Choroid plexus epithelial cell (primary cell): ENCODE results near the gene UGCG.
"Not testable (repeated sequence)": the region's sequence is repeated elsewhere in the genome, so short reads cannot be mapped to it uniquely, and the experiment has no call there.

ENCODE experiments used
- DNase-seq: peaks from one replicate; pipeline ENCODE4 v3.0.0-alpha.2; 2010; ENCODE audit warnings: low read depth
- H3K4me3 ChIP-seq: 2 replicates; pipeline ENCODE4 v1.5.1; 2011; ENCODE audit warnings: low read depth, mild to moderate bottlenecking, control low read depth, low read length, moderate library complexity
- CTCF ChIP-seq: conservative IDR thresholded peaks from 2 replicates; pipeline ENCODE4 v1.5.1; 2011; ENCODE audit warnings: low read depth, mild to moderate bottlenecking, control low read depth, inconsistent platforms, low read length, moderate library complexity

Gene UGCG

DNA sequence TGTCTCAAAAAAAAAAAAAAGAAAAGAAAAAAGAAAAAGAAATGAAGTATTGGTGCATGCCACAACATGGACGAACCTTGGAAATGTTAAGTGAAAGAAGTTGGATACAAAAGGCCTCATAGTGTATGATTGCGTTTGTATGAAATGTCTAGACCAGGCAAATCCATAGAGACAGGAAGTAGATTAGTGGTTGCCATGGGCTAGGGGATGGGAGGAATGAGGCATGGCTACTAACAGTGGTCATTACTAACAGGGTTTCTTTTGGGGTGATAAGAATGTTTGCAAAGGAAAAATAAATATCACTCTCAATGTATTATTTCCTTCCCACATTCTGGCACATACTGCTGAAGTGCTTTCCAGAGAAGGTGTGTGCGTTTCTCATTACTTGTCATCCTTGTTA, 44.1 kb downstream of the UGCG start:
- no peak for TF ChIP-seq CTCF
- H3K4me3 ChIP-seq, result no peak overlapping the region
- DNase-seq, result peak; percentile 46

DNA sequence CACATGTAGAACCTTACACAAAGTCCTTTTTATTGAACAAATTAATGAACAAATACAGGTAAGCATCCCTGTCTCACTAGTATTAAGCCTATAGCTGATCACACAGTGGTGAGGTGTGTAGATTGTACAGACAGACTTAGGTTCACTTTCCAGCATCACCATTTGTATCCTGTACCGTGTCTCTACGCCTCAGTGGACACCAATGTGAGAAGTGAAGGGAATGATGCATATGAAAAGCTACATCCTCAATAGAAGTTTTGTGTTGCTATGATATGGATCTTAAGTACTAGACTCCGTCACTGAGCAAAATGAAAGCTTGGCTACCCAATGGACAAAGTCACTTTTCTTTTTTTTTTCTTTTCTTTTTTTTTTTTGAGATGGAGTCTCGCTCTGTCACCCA, 46.6 kb downstream of the UGCG start:
- no peak for TF ChIP-seq CTCF
- no peak overlapping the region for H3K4me3 ChIP-seq
- DNase-seq, result no peak

GRCh38 chr9:111943746-111944145, 47.1 kb downstream of the UGCG start:
- DNase-seq, result no peak
- TF ChIP-seq CTCF, result no peak
- H3K4me3 ChIP-seq, result no peak overlapping the region

DNA sequence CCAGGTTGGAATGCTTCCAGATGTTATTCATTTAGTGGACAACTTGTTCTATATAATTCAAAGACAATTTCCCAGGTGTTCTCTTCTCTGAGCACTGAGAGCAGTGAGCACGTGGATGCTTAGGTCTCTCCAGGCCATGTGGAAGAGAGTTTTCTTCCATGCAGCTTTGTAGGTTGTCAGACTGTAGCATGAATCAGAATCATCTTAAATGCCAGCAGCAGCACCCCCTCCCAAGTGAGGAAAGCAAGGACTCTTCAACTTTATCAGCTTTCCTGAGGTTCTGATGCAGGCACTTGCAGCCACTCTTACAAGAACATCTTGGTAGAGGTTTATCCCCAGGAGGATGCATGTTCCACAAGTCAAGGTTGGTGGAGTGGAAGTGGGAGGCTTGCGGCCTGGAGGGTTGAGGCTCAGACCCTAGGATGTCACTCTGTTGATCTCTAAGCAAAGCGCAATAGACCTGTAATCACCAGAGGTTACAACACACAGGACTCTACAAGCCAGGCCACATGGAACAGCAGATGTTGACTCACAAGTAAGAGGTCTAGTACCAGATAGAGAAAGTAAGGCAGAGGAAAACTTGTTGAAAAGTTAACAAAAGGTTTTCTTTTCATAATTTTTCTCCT, 47.7 kb downstream of the UGCG start:
- peak; percentile 66 for DNase-seq
- TF ChIP-seq CTCF, result no peak
- no peak overlapping the region for H3K4me3 ChIP-seq

- H3K4me3 ChIP-seq, result no peak overlapping the region
These were observed 48.6 kb downstream of the UGCG start for GRCh38 chr9:111945216-111945615.

GRCh38 chr9:111948109-111948508, 51.5 kb downstream of the UGCG start:
- not testable (repeated sequence) for DNase-seq, H3K4me3 ChIP-seq

More at GRCh38 chr9:111945216-111945615, 48.6 kb downstream of the UGCG start:
- no peak for TF ChIP-seq CTCF
- peak; percentile 83 for DNase-seq

GRCh38 chr9:111948951-111949350, 52.3 kb downstream of the UGCG start:
- no peak for TF ChIP-seq CTCF
- no peak for DNase-seq
- H3K4me3 ChIP-seq, result no peak overlapping the region
